PC-3 (cell line): ENCODE data around the gene NXPH4. TPM values are rescaled to one million over a fixed set of nuclear protein-coding genes. Genes with fewer than 3 reads are reported as not detected.
A peak's percentile ranks its signal among the peaks of the same experiment; 100 is the strongest.

Source experiments
- ATAC-seq: fragments of 200-7000 bp; cut with Tn5 transposase; 2 replicates; pipeline ENCODE4 v1.9.1; 2020; ENCODE audit warnings: mild to moderate bottlenecking, moderate library complexity
- BruUV-seq: library from RNA; stranded (reverse); fragments of 400-500 nt; replicated peaks from 2 replicates; lab custom pipeline; 2021; lab: Mats Ljungman, UMichigan
- CTCF ChIA-PET: fragments of 300-600 bp; sonication (Branson Sonifier 250); formaldehyde crosslinking; loops from one replicate; lab custom pipeline; 2022; ENCODE audit warnings: antibody characterized with exemption; lab: Charles Lee
- POLR2A ChIA-PET: fragments of 300-600 bp; sonication (Branson Sonifier 250); formaldehyde crosslinking; loops from one replicate; lab custom pipeline; 2022; ENCODE audit warnings: antibody characterized with exemption; ENCODE audit not compliant: unreplicated experiment; lab: Charles Lee
- DNase-seq: peaks from one replicate; pipeline ENCODE4 v3.0.0-alpha.2; 2015
- H2AFZ ChIP-seq: fragments of 300-600 bp; sonication (generic); 2 replicates; pipeline ENCODE4 v1.6.0; 2016; ENCODE audit warnings: antibody characterized with exemption, low read length
- H3F3A ChIP-seq: fragments of 300-600 bp; sonication (generic); one replicate; pipeline ENCODE4 v1.6.0; 2017; ENCODE audit warnings: antibody characterized with exemption, low read length, control low read depth, mild to moderate bottlenecking; ENCODE audit not compliant: unreplicated experiment
- H3K27ac ChIP-seq: fragments of 300-600 bp; sonication (generic); 2 replicates; pipeline ENCODE4 v1.5.1; 2016; ENCODE audit warnings: mild to moderate bottlenecking, low read length
- H3K27me3 ChIP-seq: fragments of 300-600 bp; sonication (generic); 2 replicates; pipeline ENCODE4 v1.6.1; 2016; ENCODE audit warnings: low read length, mixed read lengths
- H3K36me3 ChIP-seq: fragments of 300-600 bp; sonication (generic); 2 replicates; pipeline ENCODE4 v1.6.1; 2016; ENCODE audit warnings: low read depth, mixed run types, low read length, mixed read lengths
- H3K4me1 ChIP-seq: fragments of 300-600 bp; sonication (generic); 2 replicates; pipeline ENCODE4 v1.5.1; 2016; ENCODE audit warnings: low read length; ENCODE audit not compliant: insufficient read depth
- H3K4me2 ChIP-seq: fragments of 300-600 bp; sonication (generic); 2 replicates; pipeline ENCODE4 v1.6.0; 2016; ENCODE audit warnings: low read length
- H3K4me3 ChIP-seq: fragments of 300-600 bp; sonication (generic); 2 replicates; pipeline ENCODE4 v1.5.1; 2016; ENCODE audit warnings: mild to moderate bottlenecking, low read length, mixed read lengths
- H3K79me2 ChIP-seq: fragments of 300-600 bp; sonication (generic); 2 replicates; pipeline ENCODE4 v1.6.1; 2017; ENCODE audit warnings: low read length, mixed read lengths
- H3K9ac ChIP-seq: fragments of 300-600 bp; sonication (generic); 2 replicates; pipeline ENCODE4 v1.6.0; 2016; ENCODE audit warnings: mild to moderate bottlenecking, low read length
- H3K9me2 ChIP-seq: fragments of 300-600 bp; sonication (generic); replicated peaks from 2 replicates; pipeline ENCODE4 v1.6.1; 2016; ENCODE audit warnings: mixed run types, low read length, mixed read lengths
- H3K9me3 ChIP-seq: fragments of 300-600 bp; sonication (generic); 2 replicates; pipeline ENCODE4 v1.6.1; 2016; ENCODE audit warnings: low read length, mixed read lengths
- H4K20me1 ChIP-seq: fragments of 300-600 bp; sonication (generic); 2 replicates; pipeline ENCODE4 v1.6.1; 2016; ENCODE audit warnings: low read length, mixed read lengths
- CTCF ChIP-seq: fragments of 300-600 bp; sonication (generic); conservative IDR thresholded peaks from 2 replicates; pipeline ENCODE4 v1.5.1; 2017; ENCODE audit warnings: antibody characterized with exemption, low read depth, mild to moderate bottlenecking, low read length
- EZH2 ChIP-seq: fragments of 300-600 bp; sonication (generic); IDR thresholded peaks from one replicate; pipeline ENCODE4 v1.6.1; 2017; ENCODE audit warnings: antibody characterized with exemption, mild to moderate bottlenecking, low read length; ENCODE audit not compliant: unreplicated experiment
- EZH2phosphoT487 ChIP-seq: fragments of 300-600 bp; sonication (generic); IDR thresholded peaks from 2 replicates; pipeline ENCODE4 v1.6.1; 2018; ENCODE audit warnings: mild to moderate bottlenecking, antibody characterized with exemption, low read length, borderline replicate concordance
- intact Hi-C: fragments of 100-400 bp; cut with micrococcal nuclease; formaldehyde crosslinking; loops from 2 replicates; pipeline ENCODE4 v1.9.0; 2023
- total RNA-seq: library from RNA; depleted of rRNA; stranded (reverse); fragments of >200 nt; gene quantifications from 2 replicates; pipeline ENCODE4 v1.2.3, GENCODE V29; 2014

Gene NXPH4
- total RNA-seq, 1 experiment from 2014 or later = 15.1 TPM

- Histone ChIP-seq H4K20me1 (no peaks in the 10 kb centered on the region), H3K4me3 (no peak overlapping the region), H3K36me3 (no peaks in the 10 kb centered on the region), H3K79me2 (no peaks in the 10 kb centered on the region), H3K27ac (no peak overlapping the region), H3K9ac (no peak overlapping the region), H2AFZ (peak overlapping the region; percentile 11; the same call in 1 of the 2 replicates), H3F3A (no peaks in the 10 kb centered on the region), H3K4me2 (peak overlapping the region; percentile 17), H3K9me3 (no peaks in the 10 kb centered on the region), H3K9me2 (no peaks in the 10 kb centered on the region), H3K27me3 (peaks cover 19% of the 10 kb centered on the region), H3K4me1 (peaks cover 37% of the 10 kb centered on the region)
- ChIA-PET CTCF (interaction anchor here (0.6 to 2.5 kb wide), 8 partner anchors 23 to 239 kb away, joined by 3 to 24 read pairs (median 6); a partner anchor contains a TSS), POLR2A (no interaction called here)
- TF ChIP-seq EZH2 (no peak), EZH2phosphoT487 (no peak), CTCF (no peak)
- intact Hi-C loops = loop anchor here (1.0 kb wide), 3 partner anchors 15 to 29 kb away; partner anchors contain the start of gene SHMT2
- ATAC-seq (no peak), DNase-seq (no peak)
- BruUV-seq = no TSS peak
Measured at GRCh38 chr12:57213763-57214397, 2.7 kb upstream of the NXPH4 start.

- Histone ChIP-seq H3K36me3 (no peaks in the 10 kb centered on the region), H3K79me2 (no peaks in the 10 kb centered on the region), H3K9ac (no peak overlapping the region), H3F3A (no peaks in the 10 kb centered on the region), H3K4me1 (peaks cover 39% of the 10 kb centered on the region), H3K27ac (no peak overlapping the region), H3K27me3 (peaks cover 19% of the 10 kb centered on the region), H3K9me2 (no peaks in the 10 kb centered on the region), H3K4me2 (peak overlapping the region; percentile 17), H3K9me3 (no peaks in the 10 kb centered on the region), H3K4me3 (no peak overlapping the region), H2AFZ (no peak overlapping the region; the same call in 1 of the 2 replicates), H4K20me1 (no peaks in the 10 kb centered on the region)
- ChIA-PET CTCF (interaction anchor here (1.0 to 2.5 kb wide), 4 partner anchors 24 to 238 kb away, joined by 3 to 24 read pairs (median 7); no protein-coding TSS in a partner anchor), POLR2A (no interaction called here)
- intact Hi-C loops = loop anchor here (1.0 kb wide), 1 partner anchor 29 kb away; no protein-coding TSS in a partner anchor
- BruUV-seq = no TSS peak
- TF ChIP-seq EZH2phosphoT487 = no peak
- no peak for TF ChIP-seq EZH2
- TF ChIP-seq CTCF = peak; percentile 76
- peak; percentile 72 for DNase-seq
- ATAC-seq = peak; percentile 45
Measured at GRCh38 chr12:57214398-57214781, 2.2 kb upstream of the NXPH4 start.

GRCh38 chr12:57215065-57215464 lies 1.5 kb upstream of the NXPH4 start:
- Histone ChIP-seq H3K4me3 (no peak overlapping the region), H3K4me1 (peaks cover 39% of the 10 kb centered on the region), H3K4me2 (no peak overlapping the region), H3K9ac (no peak overlapping the region), H3K79me2 (no peaks in the 10 kb centered on the region), H3K9me3 (no peaks in the 10 kb centered on the region), H3K9me2 (no peaks in the 10 kb centered on the region), H3K27me3 (peaks cover 19% of the 10 kb centered on the region), H3K36me3 (no peaks in the 10 kb centered on the region), H3K27ac (no peak overlapping the region), H2AFZ (no peak overlapping the region), H3F3A (no peaks in the 10 kb centered on the region), H4K20me1 (no peaks in the 10 kb centered on the region)
- POLR2A ChIA-PET = no interaction called here
- DNase-seq = no peak
- TF ChIP-seq EZH2phosphoT487 (no peak), EZH2 (no peak), CTCF (no peak)
- no peak for ATAC-seq
- BruUV-seq = no TSS peak
- CTCF ChIA-PET = interaction anchor here (2.5 kb wide), 1 partner anchor 28 kb away, joined by 24 read pairs; no protein-coding TSS in a partner anchor
- intact Hi-C loops = no loop called here
